ENCODE measurements around the gene FCF1. TPM values are rescaled to one million over a fixed set of nuclear protein-coding genes. Genes with fewer than 3 reads are reported as not detected.

The FCF1 gene
- polyA plus RNA-seq, 3 donors = 14.8 to 22.6 (median 17.5) TPM

GRCh38 chr14:74765721-74766120 lies 52.8 kb downstream of the FCF1 start:
- no peak for DNase-seq
- Mint-ChIP-seq H3K27ac (peak overlapping the region in 3 of 7 donors; percentile 31 to 73 (median 61)), H3K4me3 (peak overlapping the region in 1 of 2 donors; percentile 54), H3K36me3 (peaks cover 0 to 18% of the 10 kb centered on the region in 2 donors), H3K4me1 (peaks cover 52% of the 10 kb centered on the region), H3K27me3 (ENCODE audit: low read depth in 3 of 3) (no peaks in the 10 kb centered on the region), H3K9me3 (no peaks in the 10 kb centered on the region)
- intact Hi-C loops (cut with micrococcal nuclease) = loop anchor here (2.0 to 10.0 kb wide), 2 partner anchors 51 to 53 kb away; partner anchors contain the start of genes AREL1 (in 2 of the 2) and FCF1 (in 2 of the 2)
- Histone ChIP-seq H3K36me3 (replicated peaks in 1 of 2; ENCODE audit: control insufficient read depth in 1 of 2, insufficient read depth in 2 of 2, low read length in 2 of 2) (peaks cover 0 to 2% of the 10 kb centered on the region in 2 donors), H3K4me1 (ENCODE audit: control insufficient read depth in 1 of 2, insufficient read depth in 2 of 2, low read length in 2 of 2) (peaks cover 34 to 44% of the 10 kb centered on the region in 2 donors), H3K79me2 (ENCODE audit: insufficient read depth, low read length) (peaks cover 75% of the 10 kb centered on the region), H3K9me3 (replicated peaks in 1 of 2; ENCODE audit: control insufficient read depth in 1 of 2, insufficient read depth in 1 of 2, low read length in 2 of 2) (no peaks in the 10 kb centered on the region), H3K4me2 (replicated peaks; ENCODE audit: extremely low read depth, low read length, poor library complexity, severe bottlenecking) (peak overlapping the region; percentile 96), H3K27me3 (ENCODE audit: control insufficient read depth in 2 of 2, insufficient read depth in 2 of 2, low read length in 2 of 2) (no peaks in the 10 kb centered on the region), H3K27ac (ENCODE audit: low read depth in 1 of 2, low read length in 2 of 2) (peak overlapping the region in 1 of 2 donors; percentile 93), H3K9ac (ENCODE audit: insufficient read depth, low read length, poor library complexity, severe bottlenecking) (peak overlapping the region; percentile 28), H3K4me3 (replicated peaks in 1 of 3; ENCODE audit: low read depth in 2 of 3, low read length in 3 of 3) (peak overlapping the region in 1 of 3 experiments; percentile 92), H2AFZ (ENCODE audit: insufficient read depth, low read depth, low read length, poor library complexity, severe bottlenecking) (no peak overlapping the region), H4K20me1 (ENCODE audit: insufficient read depth, low read length) (peaks cover 36% of the 10 kb centered on the region)
- no peak for TF ChIP-seq CTCF (IDR thresholded peaks at IDR 0.05)

- TF ChIP-seq CTCF (IDR thresholded peaks at IDR 0.05) = no peak
- no peak overlapping the region for H3K4me3 Mint-ChIP-seq
These were observed 58.5 kb downstream of the FCF1 start for GRCh38 chr14:74771399-74771798.

More at GRCh38 chr14:74771399-74771798, 58.5 kb downstream of the FCF1 start:
- H3K79me2 ChIP-seq (ENCODE audit: insufficient read depth, low read length) = peaks cover 98% of the 10 kb centered on the region
- H3K4me1 Mint-ChIP-seq = peaks cover 22% of the 10 kb centered on the region
- no peak overlapping the region for H3K27ac ChIP-seq (ENCODE audit: low read depth in 1 of 2, low read length in 2 of 2)
- H3K36me3 Mint-ChIP-seq = peaks cover 16 to 44% of the 10 kb centered on the region in 2 donors
- no peaks in the 10 kb centered on the region for H3K9me3 ChIP-seq (replicated peaks in 1 of 2; ENCODE audit: control insufficient read depth in 1 of 2, insufficient read depth in 1 of 2, low read length in 2 of 2)
- peak overlapping the region in 4 of 7 donors; percentile 3 to 49 (median 20) for H3K27ac Mint-ChIP-seq
- H3K27me3 Mint-ChIP-seq (ENCODE audit: low read depth in 3 of 3) = peaks cover 0 to 1% (median 0%) of the 10 kb centered on the region in 3 donors
- H3K9me3 Mint-ChIP-seq = no peaks in the 10 kb centered on the region
- no peak overlapping the region for H3K4me3 ChIP-seq (replicated peaks in 1 of 3; ENCODE audit: low read depth in 2 of 3, low read length in 3 of 3)
- peaks cover 65% of the 10 kb centered on the region for H4K20me1 ChIP-seq (ENCODE audit: insufficient read depth, low read length)
- H3K27me3 ChIP-seq (ENCODE audit: control insufficient read depth in 2 of 2, insufficient read depth in 2 of 2, low read length in 2 of 2) = no peaks in the 10 kb centered on the region
- peaks cover 23 to 41% of the 10 kb centered on the region in 2 donors for H3K36me3 ChIP-seq (replicated peaks in 1 of 2; ENCODE audit: control insufficient read depth in 1 of 2, insufficient read depth in 2 of 2, low read length in 2 of 2)
- intact Hi-C loops (cut with micrococcal nuclease) = no loop called here
- no peak overlapping the region for H3K9ac ChIP-seq (ENCODE audit: insufficient read depth, low read length, poor library complexity, severe bottlenecking)
- H2AFZ ChIP-seq (ENCODE audit: insufficient read depth, low read depth, low read length, poor library complexity, severe bottlenecking) = no peak overlapping the region
- H3K4me2 ChIP-seq (replicated peaks; ENCODE audit: extremely low read depth, low read length, poor library complexity, severe bottlenecking) = no peak overlapping the region
- no peak for DNase-seq
- peaks cover 5 to 16% of the 10 kb centered on the region in 2 donors for H3K4me1 ChIP-seq (ENCODE audit: control insufficient read depth in 1 of 2, insufficient read depth in 2 of 2, low read length in 2 of 2)
- WGBS (ENCODE audit: insufficient coverage) = 98% methylated on average over 5 of the region's 5 CpGs
